Myocyte (in vitro differentiated cells): Measurements from ENCODE around the gene OR6F1. TPM values are rescaled to one million over a fixed set of nuclear protein-coding genes. Genes with fewer than 3 reads are reported as not detected.

Experiments used
- total RNA-seq: library from RNA; depleted of rRNA; stranded (reverse); fragments of >200 nt; gene quantifications from 2 replicates; pipeline ENCODE4 v1.2.3, GENCODE V29; 2014

The OR6F1 gene
- total RNA-seq, 1 donor from 2014 or later, result not detected

Other genes with a start within 250 kb of the OR6F1 start
- gene OR2C3, start 180.2 kb downstream of the OR6F1 start, total RNA-seq, result not detected in 2 replicates
- not detected in 2 replicates for gene GCSAML, start 167.5 kb downstream of the OR6F1 start, total RNA-seq
- not detected in 2 replicates for gene OR2G2, start 128.3 kb downstream of the OR6F1 start, total RNA-seq
- gene OR2G3, start 111.1 kb downstream of the OR6F1 start, total RNA-seq, result not detected in 2 replicates
- not detected in 2 replicates for gene OR13G1, start 36.9 kb downstream of the OR6F1 start, total RNA-seq
- gene OR14K1, start 22.0 kb upstream of the OR6F1 start, total RNA-seq, result not detected in 2 replicates
- gene OR14A2, start 31.5 kb upstream of the OR6F1 start, total RNA-seq, result not detected in 2 replicates
- gene OR1C1, start 43.9 kb upstream of the OR6F1 start, total RNA-seq, result not detected in 2 replicates
- gene OR14A16, start 107.5 kb upstream of the OR6F1 start, total RNA-seq, result not detected in 2 replicates
- gene OR11L1, start 125.2 kb upstream of the OR6F1 start, total RNA-seq, result not detected in 2 replicates
- gene TRIM58, start 140.5 kb upstream of the OR6F1 start, total RNA-seq, result not detected in 2 replicates
- not detected in 2 replicates for gene OR2W3, start 178.9 kb upstream of the OR6F1 start, total RNA-seq
- gene OR2T8, start 203.6 kb upstream of the OR6F1 start, total RNA-seq, result not detected in 2 replicates
- not detected in 2 replicates for gene OR2AJ1, start 208.2 kb upstream of the OR6F1 start, total RNA-seq
- gene OR2L8, start 232.2 kb upstream of the OR6F1 start, total RNA-seq, result not detected in 2 replicates
- not detected in 2 replicates for gene OR2AK2, start 248.6 kb upstream of the OR6F1 start, total RNA-seq